Smooth muscle cell (in vitro differentiated cells): ENCODE results near the gene ORM2. TPM values are rescaled to one million over a fixed set of nuclear protein-coding genes. Genes with fewer than 3 reads are reported as not detected.
A peak's percentile ranks its signal among the peaks of the same experiment; 100 is the strongest.
"Not testable (repeated sequence)": the region's sequence is repeated elsewhere in the genome, so short reads cannot be mapped to it uniquely, and the experiment has no call there.

Experiments
- DNase-seq: peaks from one replicate; lab custom pipeline; 2025; ENCODE audit not compliant: unreplicated experiment; lab: John Stamatoyannopoulos, UW
- H2AFZ ChIP-seq: fragments of 200-600 bp; sonication (generic); 2 replicates; pipeline ENCODE4 v1.6.0; 2016; ENCODE audit warnings: antibody characterized with exemption, low read depth, mild to moderate bottlenecking
- H3F3A ChIP-seq: fragments of 200-600 bp; sonication (generic); 2 replicates; pipeline ENCODE4 v1.6.0; 2017; ENCODE audit warnings: antibody characterized with exemption, low read depth
- H3K27ac ChIP-seq: fragments of 200-600 bp; sonication (generic); 2 replicates; pipeline ENCODE4 v1.5.1; 2016; ENCODE audit warnings: low read depth, mild to moderate bottlenecking
- H3K27me3 ChIP-seq: fragments of 200-600 bp; sonication (generic); 2 replicates; pipeline ENCODE4 v1.6.1; 2016; ENCODE audit warnings: low read depth, mild to moderate bottlenecking
- H3K36me3 ChIP-seq: fragments of 200-600 bp; sonication (generic); 2 replicates; pipeline ENCODE4 v1.5.1; 2016; ENCODE audit warnings: low read depth
- H3K4me1 ChIP-seq: fragments of 200-600 bp; sonication (generic); 2 replicates; pipeline ENCODE4 v1.5.1; 2016; ENCODE audit warnings: low read depth
- H3K4me2 ChIP-seq: fragments of 200-600 bp; sonication (generic); 2 replicates; pipeline ENCODE4 v1.6.0; 2016; ENCODE audit warnings: mild to moderate bottlenecking
- H3K4me3 ChIP-seq: fragments of 200-600 bp; sonication (generic); 2 replicates; pipeline ENCODE4 v1.5.1; 2016; ENCODE audit warnings: mild to moderate bottlenecking
- H3K79me2 ChIP-seq: fragments of 200-600 bp; sonication (generic); 2 replicates; pipeline ENCODE4 v1.6.0; 2016; ENCODE audit warnings: low read depth, mild to moderate bottlenecking
- H3K9ac ChIP-seq: fragments of 200-600 bp; sonication (generic); 2 replicates; pipeline ENCODE4 v1.6.0; 2016; ENCODE audit warnings: low read depth
- H3K9me3 ChIP-seq: fragments of 200-600 bp; sonication (generic); replicated peaks from 2 replicates; pipeline ENCODE4 v1.5.1; 2016; ENCODE audit warnings: low read depth
- H4K20me1 ChIP-seq: fragments of 200-600 bp; sonication (generic); 2 replicates; pipeline ENCODE4 v1.6.0; 2016; ENCODE audit warnings: low read depth
- CTCF ChIP-seq: fragments of 200-600 bp; sonication (generic); IDR thresholded peaks from 2 replicates; pipeline ENCODE4 v1.5.1; 2017; ENCODE audit warnings: borderline replicate concordance, mild to moderate bottlenecking, antibody characterized with exemption; ENCODE audit not compliant: insufficient read depth, poor library complexity, severe bottlenecking
- WGBS: methylation state at CpG from one replicate; pipeline ENCODE4 v1.1.7; 2016; ENCODE audit warnings: low lambda C conversion rate; 5-methylcytosine and 5-hydroxymethylcytosine counted together
- polyA plus RNA-seq: library from polyadenylated mRNA; unstranded; fragments of >200 nt; fragmentation: Nextera tagmentation; extraction: Ambion mirVana; gene quantifications from 2 replicates; pipeline ENCODE4 v1.2.1, GENCODE V29; 2016
- total RNA-seq: library from RNA; depleted of rRNA; stranded (reverse); fragments of >200 nt; gene quantifications from 2 replicates; pipeline ENCODE4 v1.2.3, GENCODE V29; 2014

The ORM2 gene
- total and polyA plus RNA-seq, 2 experiments from 2014 or later: not detected

- H3K36me3 ChIP-seq: not testable (repeated sequence)
These were observed 5.8 kb upstream of the ORM2 start for GRCh38 chr9:114323849-114324248.

GRCh38 chr9:114324492-114324891 is 5.2 kb upstream of the ORM2 start:
- H3K27ac ChIP-seq: no peak overlapping the region
- no peaks in the 10 kb centered on the region for H4K20me1 ChIP-seq
- H3K4me1 ChIP-seq: no peaks in the 10 kb centered on the region
- H3K9me3 ChIP-seq: no peaks in the 10 kb centered on the region
- no peaks in the 10 kb centered on the region for H3K36me3 ChIP-seq
- H3K27me3 ChIP-seq: no peaks in the 10 kb centered on the region
- DNase-seq: peak; percentile 22
- no peak overlapping the region for H3K4me2 ChIP-seq
- TF ChIP-seq CTCF: no peak
- H3K79me2 ChIP-seq: no peaks in the 10 kb centered on the region
- no peak overlapping the region for H2AFZ ChIP-seq
- H3K9ac ChIP-seq: no peak overlapping the region
- no peaks in the 10 kb centered on the region for H3F3A ChIP-seq
- WGBS: 90% methylated on average over 8 of the region's 8 CpGs
- H3K4me3 ChIP-seq: no peak overlapping the region

More at GRCh38 chr9:114323849-114324248, 5.8 kb upstream of the ORM2 start:
- H3K27ac ChIP-seq, H3K4me3 ChIP-seq, H3K79me2 ChIP-seq, H3K9ac ChIP-seq, H3K27me3 ChIP-seq, H3F3A ChIP-seq, H3K4me1 ChIP-seq, H3K9me3 ChIP-seq, H3K4me2 ChIP-seq, H2AFZ ChIP-seq, H4K20me1 ChIP-seq: not testable (repeated sequence)
- 78% methylated on average over 6 of the region's 6 CpGs for WGBS
- peak; percentile 9 for DNase-seq

GRCh38 chr9:114324965-114325364 is 4.7 kb upstream of the ORM2 start:
- H3F3A ChIP-seq, H3K9me3 ChIP-seq, H3K79me2 ChIP-seq, H3K36me3 ChIP-seq, H3K4me2 ChIP-seq, H3K27me3 ChIP-seq, H2AFZ ChIP-seq, H3K4me3 ChIP-seq, H4K20me1 ChIP-seq, H3K4me1 ChIP-seq, H3K9ac ChIP-seq, H3K27ac ChIP-seq: not testable (repeated sequence)
- WGBS: 89% methylated on average over 9 of the region's 9 CpGs
- DNase-seq: peak; percentile 22

- DNase-seq: peak; percentile 16
- not testable (repeated sequence) for H3K4me2 ChIP-seq
- 85% methylated on average over 3 of the region's 3 CpGs for WGBS
These were observed 3.9 kb upstream of the ORM2 start for GRCh38 chr9:114325684-114326254.

GRCh38 chr9:114327749-114328148 is 1.9 kb upstream of the ORM2 start:
- 93% methylated on average over 8 of the region's 8 CpGs for WGBS
- Histone ChIP-seq H3K9ac (no peak overlapping the region), H3K4me3 (no peak overlapping the region), H3K79me2 (no peaks in the 10 kb centered on the region), H2AFZ (no peak overlapping the region), H4K20me1 (no peaks in the 10 kb centered on the region), H3K4me1 (no peaks in the 10 kb centered on the region), H3K4me2 (no peak overlapping the region), H3K27ac (no peak overlapping the region), H3K9me3 (no peaks in the 10 kb centered on the region), H3K27me3 (no peaks in the 10 kb centered on the region), H3F3A (no peaks in the 10 kb centered on the region), H3K36me3 (no peaks in the 10 kb centered on the region)
- peak; percentile 32 for DNase-seq
- TF ChIP-seq CTCF: no peak

More at GRCh38 chr9:114325684-114326254, 3.9 kb upstream of the ORM2 start:
- not testable (repeated sequence) for H4K20me1 ChIP-seq, H3K36me3 ChIP-seq, H2AFZ ChIP-seq, H3K9me3 ChIP-seq, H3K79me2 ChIP-seq, H3K4me1 ChIP-seq, H3F3A ChIP-seq, H3K27ac ChIP-seq, H3K4me3 ChIP-seq, H3K27me3 ChIP-seq, H3K9ac ChIP-seq

GRCh38 chr9:114328357-114328820 is 1.3 kb upstream of the ORM2 start:
- not testable (repeated sequence) for H3F3A ChIP-seq, H3K36me3 ChIP-seq, H3K27me3 ChIP-seq, H3K4me3 ChIP-seq, H3K27ac ChIP-seq, H3K4me2 ChIP-seq, H2AFZ ChIP-seq, H4K20me1 ChIP-seq, H3K4me1 ChIP-seq, H3K9me3 ChIP-seq, H3K9ac ChIP-seq, H3K79me2 ChIP-seq
- 83% methylated on average over 10 of the region's 10 CpGs for WGBS
- peak; percentile 37 for DNase-seq

GRCh38 chr9:114328937-114329624 is 588 bp upstream of the ORM2 start:
- H3K9me3 ChIP-seq, H2AFZ ChIP-seq, H3K4me1 ChIP-seq, H3K27ac ChIP-seq, H3K4me3 ChIP-seq, H3K4me2 ChIP-seq, H4K20me1 ChIP-seq, H3K9ac ChIP-seq, H3F3A ChIP-seq, H3K36me3 ChIP-seq, H3K79me2 ChIP-seq, H3K27me3 ChIP-seq: not testable (repeated sequence)
- 89% methylated on average over 12 of the region's 12 CpGs for WGBS
- DNase-seq: peak; percentile 18
